Thyroid gland (tissue), 4 donors: ENCODE measurements around the gene STOML3.

Source experiments
- POLR2A ChIP-seq, 2 donors: fragments of 450-650 bp; IDR thresholded peaks; one replicate each; pipeline ENCODE4 v1.6.1; 2017; ENCODE audit warnings: antibody characterized with exemption in 2 of 2, mild to moderate bottlenecking in 2 of 2, moderate library complexity in 1 of 2
- TF ChIP-seq, protein P1 (sequence below), 6 experiments: fragments of 200-600 bp in 3 of 6; fragments of 450-650 bp in 3 of 6; sonication (generic) in 3 of 6; IDR thresholded peaks; one replicate each; pipeline ENCODE4 v1.5.1; 2016 to 2019; ENCODE audit warnings: antibody characterized with exemption in 6 of 6, mild to moderate bottlenecking in 2 of 6, inconsistent platforms in 1 of 6, moderate library complexity in 1 of 6

GRCh38 chr13:38947054-38947453 is 43.6 kb downstream of the STOML3 start:
- no peak for TF ChIP-seq POLR2A (IDR thresholded peaks at IDR 0.05)
- TF ChIP-seq, protein P1, sequence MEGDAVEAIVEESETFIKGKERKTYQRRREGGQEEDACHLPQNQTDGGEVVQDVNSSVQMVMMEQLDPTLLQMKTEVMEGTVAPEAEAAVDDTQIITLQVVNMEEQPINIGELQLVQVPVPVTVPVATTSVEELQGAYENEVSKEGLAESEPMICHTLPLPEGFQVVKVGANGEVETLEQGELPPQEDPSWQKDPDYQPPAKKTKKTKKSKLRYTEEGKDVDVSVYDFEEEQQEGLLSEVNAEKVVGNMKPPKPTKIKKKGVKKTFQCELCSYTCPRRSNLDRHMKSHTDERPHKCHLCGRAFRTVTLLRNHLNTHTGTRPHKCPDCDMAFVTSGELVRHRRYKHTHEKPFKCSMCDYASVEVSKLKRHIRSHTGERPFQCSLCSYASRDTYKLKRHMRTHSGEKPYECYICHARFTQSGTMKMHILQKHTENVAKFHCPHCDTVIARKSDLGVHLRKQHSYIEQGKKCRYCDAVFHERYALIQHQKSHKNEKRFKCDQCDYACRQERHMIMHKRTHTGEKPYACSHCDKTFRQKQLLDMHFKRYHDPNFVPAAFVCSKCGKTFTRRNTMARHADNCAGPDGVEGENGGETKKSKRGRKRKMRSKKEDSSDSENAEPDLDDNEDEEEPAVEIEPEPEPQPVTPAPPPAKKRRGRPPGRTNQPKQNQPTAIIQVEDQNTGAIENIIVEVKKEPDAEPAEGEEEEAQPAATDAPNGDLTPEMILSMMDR (IDR thresholded peaks at IDR 0.05) = no peak
